ENCODE results near the gene TMED8.
A peak's percentile ranks its signal among the peaks of the same experiment; 100 is the strongest.
"Not testable (repeated sequence)": the region's sequence is repeated elsewhere in the genome, so short reads cannot be mapped to it uniquely, and the experiment has no call there.

Gene TMED8

GRCh38 chr14:77320238-77320935 lies 56.5 kb downstream of the TMED8 start, which contains the start of gene POMT2:
POMT2 (minus strand) TSS chr14:77320883; CDS start chr14:77320681, 202 bp downstream.
- DNase-seq = peak; percentile 73

GRCh38 chr14:77319422-77319821 lies 57.5 kb downstream of the TMED8 start:
- no peak for DNase-seq

GRCh38 chr14:77318756-77319155 lies 58.1 kb downstream of the TMED8 start:
- DNase-seq = not testable (repeated sequence)

GRCh38 chr14:77318006-77318553 lies 58.8 kb downstream of the TMED8 start:
- DNase-seq = no peak

GRCh38 chr14:77316872-77317301 lies 60.0 kb downstream of the TMED8 start:
- DNase-seq = no peak

- DNase-seq = no peak
These were observed 60.7 kb downstream of the TMED8 start for GRCh38 chr14:77316195-77316505.

- DNase-seq = no peak
These were observed 62.1 kb downstream of the TMED8 start for GRCh38 chr14:77314539-77315457.

GRCh38 chr14:77314043-77314442 lies 62.9 kb downstream of the TMED8 start:
- no peak for DNase-seq

- no peak for DNase-seq
These were observed 63.5 kb downstream of the TMED8 start for GRCh38 chr14:77313371-77313770.

- DNase-seq = no peak
These were observed 65.7 kb downstream of the TMED8 start for GRCh38 chr14:77311217-77311616.

GRCh38 chr14:77310026-77310425 lies 66.9 kb downstream of the TMED8 start:
- DNase-seq = no peak

- no peak for DNase-seq
These were observed 67.8 kb downstream of the TMED8 start for GRCh38 chr14:77309131-77309530.

- DNase-seq = no peak
These were observed 69.9 kb downstream of the TMED8 start for GRCh38 chr14:77306851-77307496.

GRCh38 chr14:77306416-77306815 lies 70.5 kb downstream of the TMED8 start:
- DNase-seq = no peak

GRCh38 chr14:77305696-77306095 lies 71.2 kb downstream of the TMED8 start:
- no peak for DNase-seq

GRCh38 chr14:77303417-77304156 lies 73.3 kb downstream of the TMED8 start:
- DNase-seq = no peak

- no peak for DNase-seq
These were observed 74.0 kb downstream of the TMED8 start for GRCh38 chr14:77302926-77303325.

- peak; percentile 27 for DNase-seq
These were observed 75.8 kb downstream of the TMED8 start for GRCh38 chr14:77301103-77301502.

GRCh38 chr14:77299771-77300170 lies 77.1 kb downstream of the TMED8 start:
- no peak for DNase-seq

- no peak for DNase-seq
These were observed 80.0 kb downstream of the TMED8 start for GRCh38 chr14:77296906-77297305.

- DNase-seq = no peak
These were observed 80.7 kb downstream of the TMED8 start for GRCh38 chr14:77296155-77296554.

- no peak for DNase-seq
These were observed 86.2 kb downstream of the TMED8 start for GRCh38 chr14:77290705-77291104.

GRCh38 chr14:77286576-77286975 lies 90.3 kb downstream of the TMED8 start:
- DNase-seq = no peak

Data from NCI-H524 treated with DMSO at 0.1 percent for 48 hours (cell line).